ENCODE data around the gene PKNOX2.

PKNOX2 gene

DNA sequence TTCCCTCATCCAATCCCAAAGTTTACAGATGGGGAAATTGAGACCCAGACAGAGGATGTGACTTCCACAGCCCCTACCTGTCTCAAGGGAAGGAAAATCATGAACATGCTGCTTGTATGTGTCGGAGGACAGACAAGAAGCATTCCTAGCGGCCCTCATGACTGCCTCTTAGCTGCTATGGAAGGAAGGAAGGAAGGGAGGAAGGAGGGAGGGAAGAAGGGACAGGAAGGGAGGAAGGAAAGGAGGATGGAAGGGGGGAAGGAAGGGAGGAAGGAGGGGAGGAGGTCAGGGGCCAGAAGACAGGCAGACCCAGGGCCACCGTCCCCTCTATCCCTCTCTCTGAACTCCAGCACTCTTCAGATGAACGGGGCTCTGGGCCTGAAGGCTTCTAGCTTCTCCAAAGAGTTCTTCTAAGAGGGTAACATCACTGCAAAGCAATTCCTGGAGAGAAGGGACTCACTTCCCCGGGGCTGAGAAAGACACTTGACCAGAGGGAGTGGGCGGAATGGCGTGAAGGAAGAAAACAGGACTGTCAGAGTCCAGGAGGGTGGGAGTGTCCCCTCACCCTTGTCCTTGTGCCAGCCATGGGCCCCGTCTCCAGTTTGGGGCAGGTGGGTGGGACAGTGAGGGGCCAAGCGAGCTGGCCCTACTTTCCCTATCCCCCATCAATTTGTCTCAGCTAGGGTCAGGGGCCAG, 182.2 kb downstream of the PKNOX2 start:
- H2AFZ ChIP-seq (ENCODE audit: low read length, unreplicated experiment), result no peak overlapping the region
- no peaks in the 10 kb centered on the region for H3K4me1 ChIP-seq (ENCODE audit: control insufficient read depth, insufficient read depth, low read length, unreplicated experiment)
- no peaks in the 10 kb centered on the region for H3K79me2 ChIP-seq (ENCODE audit: control insufficient read depth, insufficient read depth, low read length, unreplicated experiment)
- no peaks in the 10 kb centered on the region for H3K36me3 ChIP-seq (ENCODE audit: insufficient read depth, low read length)
- H3K4me3 ChIP-seq (ENCODE audit: low read depth, low read length), result no peak overlapping the region
- H3K27ac ChIP-seq (ENCODE audit: low read depth, low read length), result no peak overlapping the region
- H3K27me3 ChIP-seq (ENCODE audit: insufficient read depth, low read length), result no peaks in the 10 kb centered on the region

DNA sequence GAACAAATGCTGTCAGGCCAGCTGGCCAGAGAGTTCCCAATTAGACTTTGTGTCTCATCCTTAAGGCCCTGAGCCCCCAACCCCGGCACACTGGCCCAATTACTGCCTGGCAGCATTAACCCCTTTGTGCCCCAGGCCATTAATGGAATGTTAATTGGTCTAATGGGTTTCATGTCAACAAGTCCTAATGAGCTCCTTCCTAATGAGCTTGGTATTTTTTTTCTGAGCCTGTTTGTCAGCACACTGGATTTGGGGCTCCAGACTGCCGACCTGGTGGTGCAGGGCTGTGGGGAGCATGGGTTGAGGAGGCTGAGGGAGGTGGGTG, 182.7 kb downstream of the PKNOX2 start:
- H3K4me1 ChIP-seq (ENCODE audit: control insufficient read depth, insufficient read depth, low read length, unreplicated experiment), result no peaks in the 10 kb centered on the region
- H3K4me3 ChIP-seq (ENCODE audit: low read depth, low read length), result no peak overlapping the region
- no peak overlapping the region for H3K27ac ChIP-seq (ENCODE audit: low read depth, low read length)
- no peaks in the 10 kb centered on the region for H3K79me2 ChIP-seq (ENCODE audit: control insufficient read depth, insufficient read depth, low read length, unreplicated experiment)
- no peak overlapping the region for H2AFZ ChIP-seq (ENCODE audit: low read length, unreplicated experiment)
- no peaks in the 10 kb centered on the region for H3K36me3 ChIP-seq (ENCODE audit: insufficient read depth, low read length)
- H3K27me3 ChIP-seq (ENCODE audit: insufficient read depth, low read length), result no peaks in the 10 kb centered on the region

DNA sequence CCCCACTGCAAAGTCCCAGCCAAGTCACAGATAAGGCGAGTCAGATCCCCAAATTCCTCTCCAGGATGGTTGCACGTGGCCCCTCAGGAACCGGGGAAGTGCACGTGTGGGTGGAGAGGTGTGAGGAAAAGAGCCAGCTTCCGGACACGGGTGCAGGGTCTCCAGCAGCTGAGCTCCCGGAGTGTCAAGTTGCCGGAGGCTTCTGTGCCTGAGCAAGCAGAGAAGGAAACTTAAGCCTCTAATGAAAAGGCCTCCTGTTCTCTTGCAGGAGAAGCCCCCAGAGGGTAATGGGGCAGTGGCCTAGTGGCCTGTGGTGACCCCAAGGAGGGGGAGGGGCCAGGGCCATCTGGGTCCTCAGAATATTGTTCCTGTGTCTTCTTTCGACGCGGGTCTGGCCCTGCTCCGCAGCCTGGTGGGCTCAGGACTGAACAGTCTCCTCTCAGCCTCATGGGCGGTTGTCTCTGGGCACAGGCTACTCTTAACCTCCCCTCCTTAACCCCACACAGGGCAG, 183.6 kb downstream of the PKNOX2 start:
- Histone ChIP-seq H2AFZ (ENCODE audit: low read length, unreplicated experiment) (no peak overlapping the region), H3K4me3 (ENCODE audit: low read depth, low read length) (no peak overlapping the region), H3K4me1 (ENCODE audit: control insufficient read depth, insufficient read depth, low read length, unreplicated experiment) (no peaks in the 10 kb centered on the region), H3K27me3 (ENCODE audit: insufficient read depth, low read length) (no peaks in the 10 kb centered on the region), H3K36me3 (ENCODE audit: insufficient read depth, low read length) (no peaks in the 10 kb centered on the region), H3K79me2 (ENCODE audit: control insufficient read depth, insufficient read depth, low read length, unreplicated experiment) (no peaks in the 10 kb centered on the region), H3K27ac (ENCODE audit: low read depth, low read length) (no peak overlapping the region)

DNA sequence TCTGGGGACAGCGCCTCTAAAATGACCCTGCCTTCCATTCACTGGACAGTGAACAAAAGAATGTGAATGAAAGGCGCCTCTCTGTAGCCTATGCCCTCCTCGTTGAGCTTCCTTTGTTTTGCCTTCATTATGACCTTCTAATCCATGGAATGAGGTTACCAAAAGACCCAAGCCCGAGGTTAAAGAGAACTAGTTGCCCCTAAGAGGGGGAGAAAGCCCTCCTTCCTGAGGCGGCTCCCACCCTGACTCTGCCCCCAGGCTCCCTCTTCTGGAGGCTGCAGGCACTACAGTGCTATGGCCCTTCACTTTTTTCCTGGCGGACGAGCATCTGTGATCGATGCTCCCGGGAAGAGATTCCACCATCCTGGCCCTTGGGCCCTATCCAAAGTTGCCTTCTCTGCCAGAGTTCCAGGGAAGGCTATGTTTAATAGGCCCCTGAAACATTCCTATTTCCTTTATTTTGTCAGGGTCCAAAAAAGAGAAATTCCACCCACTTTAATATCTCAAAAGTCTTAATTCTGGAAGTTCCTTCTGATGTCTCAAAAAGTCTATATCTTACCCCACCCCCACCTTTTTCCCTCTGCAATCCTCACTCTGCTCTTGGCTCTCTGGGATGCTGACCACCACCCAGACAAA, 184.2 kb downstream of the PKNOX2 start:
- H3K27me3 ChIP-seq (ENCODE audit: insufficient read depth, low read length), result no peaks in the 10 kb centered on the region
- no peaks in the 10 kb centered on the region for H3K4me1 ChIP-seq (ENCODE audit: control insufficient read depth, insufficient read depth, low read length, unreplicated experiment)
- H2AFZ ChIP-seq (ENCODE audit: low read length, unreplicated experiment), result no peak overlapping the region
- no peaks in the 10 kb centered on the region for H3K36me3 ChIP-seq (ENCODE audit: insufficient read depth, low read length)
- H3K4me3 ChIP-seq (ENCODE audit: low read depth, low read length), result no peak overlapping the region
- H3K27ac ChIP-seq (ENCODE audit: low read depth, low read length), result no peak overlapping the region
- H3K79me2 ChIP-seq (ENCODE audit: control insufficient read depth, insufficient read depth, low read length, unreplicated experiment), result no peaks in the 10 kb centered on the region

DNA sequence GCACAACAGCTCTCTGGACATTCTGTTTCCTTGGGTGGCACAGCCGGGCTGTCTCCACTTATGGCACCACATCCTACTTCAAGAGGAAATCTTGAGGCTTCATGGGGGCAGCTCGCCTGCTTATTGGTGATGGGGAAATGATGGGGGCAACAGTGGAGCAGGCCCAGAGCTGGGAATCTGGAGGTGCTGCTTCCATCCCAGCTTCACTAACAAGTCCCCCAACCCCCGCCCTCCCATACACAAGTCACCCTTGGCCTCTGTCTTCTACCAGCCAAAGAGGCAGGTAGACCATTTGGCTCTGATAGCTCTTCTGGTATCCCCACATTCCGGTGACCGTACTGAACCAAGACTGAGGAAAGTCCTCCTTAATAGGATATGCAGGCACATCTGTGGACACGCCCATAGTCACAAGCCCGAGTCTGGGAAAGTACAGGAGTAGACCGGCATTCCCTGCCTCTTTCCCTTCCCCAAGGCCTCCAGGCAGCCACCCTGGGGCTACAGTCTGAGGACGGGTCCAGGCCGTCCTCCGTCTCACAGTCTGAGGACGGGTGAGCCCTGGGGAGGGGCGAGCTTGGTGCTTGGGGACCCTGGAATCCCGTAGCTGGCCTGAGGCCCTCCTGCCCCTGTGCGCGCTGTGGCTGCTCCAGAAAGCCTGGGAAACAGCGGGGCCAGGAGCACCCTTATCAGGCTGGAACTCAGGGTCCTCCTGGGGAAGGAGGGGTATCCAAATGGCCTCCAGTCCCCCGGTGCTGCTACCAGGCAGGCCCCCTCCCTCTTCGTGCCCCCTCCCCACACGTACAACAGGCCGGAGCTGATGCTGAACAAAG, 185.9 kb downstream of the PKNOX2 start:
- Histone ChIP-seq H3K27ac (ENCODE audit: low read depth, low read length) (no peak overlapping the region), H3K79me2 (ENCODE audit: control insufficient read depth, insufficient read depth, low read length, unreplicated experiment) (no peaks in the 10 kb centered on the region), H2AFZ (ENCODE audit: low read length, unreplicated experiment) (no peak overlapping the region), H3K4me3 (ENCODE audit: low read depth, low read length) (no peak overlapping the region), H3K4me1 (ENCODE audit: control insufficient read depth, insufficient read depth, low read length, unreplicated experiment) (no peaks in the 10 kb centered on the region), H3K27me3 (ENCODE audit: insufficient read depth, low read length) (no peaks in the 10 kb centered on the region), H3K36me3 (ENCODE audit: insufficient read depth, low read length) (no peaks in the 10 kb centered on the region)

DNA sequence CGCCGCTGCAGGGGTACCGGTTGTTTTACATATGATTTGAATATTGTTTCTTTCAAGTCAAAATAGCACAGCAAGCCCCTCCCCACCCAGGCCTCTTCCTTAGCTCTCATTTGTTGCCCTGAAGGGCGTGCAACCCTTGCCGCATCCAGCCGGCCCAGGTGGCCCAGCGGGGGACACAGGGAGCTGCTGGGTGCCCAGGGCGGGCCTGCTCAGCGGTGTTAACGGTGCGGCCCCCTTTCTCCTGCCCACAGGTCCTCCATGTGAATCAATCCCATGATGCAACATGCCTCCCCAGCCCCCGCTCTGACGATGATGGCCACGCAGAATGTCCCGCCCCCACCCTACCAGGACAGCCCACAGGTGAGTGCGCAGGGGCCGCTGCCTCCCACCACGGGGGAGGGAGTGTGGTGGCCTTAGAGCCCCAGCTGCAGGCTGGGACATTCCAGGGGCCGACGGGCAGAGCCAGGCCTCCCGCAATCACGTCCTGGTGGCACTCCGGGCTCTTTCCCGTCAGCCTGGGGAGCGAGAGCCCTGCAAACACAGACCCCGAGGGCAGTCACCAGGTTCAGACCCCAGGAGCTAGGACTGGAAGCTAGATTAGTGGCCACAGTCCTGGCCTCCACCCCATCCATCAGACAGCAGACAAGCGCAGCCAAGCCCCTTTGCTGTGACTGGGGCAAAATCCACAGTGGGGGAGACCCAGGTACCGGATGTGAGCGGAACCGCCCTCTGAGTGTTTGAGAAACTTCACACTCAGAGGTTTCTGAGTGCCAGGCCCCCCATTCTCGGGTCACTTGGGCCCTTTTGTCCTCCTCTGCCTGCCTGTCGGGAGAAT, 186.7 kb downstream of the PKNOX2 start:
- no peaks in the 10 kb centered on the region for H3K79me2 ChIP-seq (ENCODE audit: control insufficient read depth, insufficient read depth, low read length, unreplicated experiment)
- H2AFZ ChIP-seq (ENCODE audit: low read length, unreplicated experiment), result no peak overlapping the region
- H3K27me3 ChIP-seq (ENCODE audit: insufficient read depth, low read length), result no peaks in the 10 kb centered on the region
- no peak overlapping the region for H3K27ac ChIP-seq (ENCODE audit: low read depth, low read length)
- H3K36me3 ChIP-seq (ENCODE audit: insufficient read depth, low read length), result no peaks in the 10 kb centered on the region
- no peaks in the 10 kb centered on the region for H3K4me1 ChIP-seq (ENCODE audit: control insufficient read depth, insufficient read depth, low read length, unreplicated experiment)
- H3K4me3 ChIP-seq (ENCODE audit: low read depth, low read length), result no peak overlapping the region

DNA sequence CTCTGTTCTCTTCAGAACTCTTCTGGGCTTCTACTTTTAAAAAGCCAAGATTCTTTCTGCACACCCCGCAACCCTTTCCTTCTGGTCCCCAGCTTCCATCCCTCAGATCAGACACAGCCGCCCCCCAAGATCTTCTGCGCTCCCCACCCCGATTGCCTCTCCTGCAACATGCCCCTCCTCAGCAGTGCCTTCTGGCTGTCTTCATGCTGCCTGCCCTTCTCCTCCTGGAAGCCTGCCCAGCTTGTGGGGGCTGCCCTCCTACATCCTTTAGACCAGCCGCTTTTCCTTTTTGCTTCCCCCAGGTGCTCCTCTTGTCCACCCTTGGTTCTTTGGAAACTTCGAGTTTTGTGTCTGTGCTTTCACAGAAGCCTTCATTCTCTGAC, 187.3 kb downstream of the PKNOX2 start:
- H3K27ac ChIP-seq (ENCODE audit: low read depth, low read length), result no peak overlapping the region
- no peaks in the 10 kb centered on the region for H3K79me2 ChIP-seq (ENCODE audit: control insufficient read depth, insufficient read depth, low read length, unreplicated experiment)
- no peaks in the 10 kb centered on the region for H3K36me3 ChIP-seq (ENCODE audit: insufficient read depth, low read length)
- H3K4me1 ChIP-seq (ENCODE audit: control insufficient read depth, insufficient read depth, low read length, unreplicated experiment), result no peaks in the 10 kb centered on the region
- no peak overlapping the region for H3K4me3 ChIP-seq (ENCODE audit: low read depth, low read length)
- no peaks in the 10 kb centered on the region for H3K27me3 ChIP-seq (ENCODE audit: insufficient read depth, low read length)
- no peak overlapping the region for H2AFZ ChIP-seq (ENCODE audit: low read length, unreplicated experiment)

DNA sequence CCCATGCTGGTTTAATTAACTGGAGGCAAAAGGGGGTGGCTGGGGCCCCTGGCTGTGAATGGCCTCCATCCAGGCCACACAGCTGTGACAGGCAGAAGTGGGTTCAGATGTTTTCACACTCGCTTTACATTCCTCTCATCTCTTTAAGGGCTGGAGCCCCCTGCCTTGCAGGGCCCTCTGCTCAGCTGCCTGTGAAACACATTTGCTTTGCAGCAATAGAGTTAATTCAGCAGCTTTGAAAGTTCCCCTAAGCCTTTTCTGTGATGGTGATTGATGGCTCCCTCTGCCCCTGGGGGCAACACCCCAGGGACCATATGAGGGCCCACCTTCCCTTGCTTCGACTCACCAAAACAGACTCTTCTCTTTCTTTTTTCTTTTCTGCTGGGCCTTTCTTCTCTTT, 192.2 kb downstream of the PKNOX2 start:
- H3K4me3 ChIP-seq (ENCODE audit: low read depth, low read length), result no peak overlapping the region
- no peak overlapping the region for H2AFZ ChIP-seq (ENCODE audit: low read length, unreplicated experiment)
- no peaks in the 10 kb centered on the region for H3K79me2 ChIP-seq (ENCODE audit: control insufficient read depth, insufficient read depth, low read length, unreplicated experiment)
- H3K36me3 ChIP-seq (ENCODE audit: insufficient read depth, low read length), result no peaks in the 10 kb centered on the region
- H3K4me1 ChIP-seq (ENCODE audit: control insufficient read depth, insufficient read depth, low read length, unreplicated experiment), result peaks cover 4% of the 10 kb centered on the region
- no peaks in the 10 kb centered on the region for H3K27me3 ChIP-seq (ENCODE audit: insufficient read depth, low read length)
- H3K27ac ChIP-seq (ENCODE audit: low read depth, low read length), result no peak overlapping the region

DNA sequence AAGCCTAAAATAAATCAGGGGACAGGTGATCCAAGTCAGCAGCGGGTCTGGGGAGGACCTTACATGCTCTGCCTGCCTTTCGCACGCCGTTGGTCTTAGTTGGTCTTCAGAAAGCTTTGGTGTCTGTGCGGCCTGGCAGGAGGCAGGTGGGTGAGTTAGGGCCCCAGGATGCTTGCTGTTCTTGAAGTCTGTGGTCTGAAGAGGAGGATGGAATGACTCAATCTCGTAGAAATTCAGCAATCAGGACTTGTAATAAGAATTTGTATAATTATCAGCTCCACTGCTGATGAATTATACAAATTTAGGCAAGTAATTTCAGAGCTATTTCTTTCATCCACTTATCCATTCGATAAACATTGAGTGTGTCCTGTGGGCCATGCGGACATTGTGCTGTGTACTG, 193.0 kb downstream of the PKNOX2 start:
- Histone ChIP-seq H3K79me2 (ENCODE audit: control insufficient read depth, insufficient read depth, low read length, unreplicated experiment) (no peaks in the 10 kb centered on the region), H3K4me1 (ENCODE audit: control insufficient read depth, insufficient read depth, low read length, unreplicated experiment) (peaks cover 4% of the 10 kb centered on the region), H3K27ac (ENCODE audit: low read depth, low read length) (no peak overlapping the region), H3K36me3 (ENCODE audit: insufficient read depth, low read length) (no peaks in the 10 kb centered on the region), H2AFZ (ENCODE audit: low read length, unreplicated experiment) (no peak overlapping the region), H3K4me3 (ENCODE audit: low read depth, low read length) (no peak overlapping the region), H3K27me3 (ENCODE audit: insufficient read depth, low read length) (no peaks in the 10 kb centered on the region)

DNA sequence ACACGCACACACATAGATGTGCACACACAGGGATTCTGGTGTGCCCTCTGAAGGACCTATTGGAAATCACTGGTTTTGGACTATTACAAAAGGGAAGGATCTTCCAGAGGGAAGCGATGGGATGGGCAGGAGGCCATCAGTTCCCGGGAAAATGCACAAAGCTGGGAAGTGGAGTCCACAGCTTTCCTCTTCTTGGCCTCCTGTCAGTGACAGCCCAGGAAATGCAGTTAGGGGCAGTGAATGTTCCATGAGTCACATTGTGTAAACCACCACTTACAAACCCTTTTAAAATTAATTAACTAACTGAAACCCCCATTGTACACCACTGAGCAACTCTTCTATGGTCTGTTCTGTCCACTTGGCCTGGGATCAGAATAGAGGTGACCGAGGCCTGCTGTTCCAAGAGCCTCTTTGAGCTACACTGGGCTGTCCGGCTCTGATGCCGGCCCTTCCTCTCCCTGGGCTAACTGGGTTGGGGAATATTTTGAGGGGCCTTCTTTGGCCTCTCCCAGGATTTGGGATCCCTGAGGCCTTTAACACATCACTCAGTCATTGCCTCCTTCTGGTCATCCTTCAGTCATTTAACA, 193.8 kb downstream of the PKNOX2 start:
- no peak overlapping the region for H2AFZ ChIP-seq (ENCODE audit: low read length, unreplicated experiment)
- H3K36me3 ChIP-seq (ENCODE audit: insufficient read depth, low read length), result no peaks in the 10 kb centered on the region
- H3K79me2 ChIP-seq (ENCODE audit: control insufficient read depth, insufficient read depth, low read length, unreplicated experiment), result no peaks in the 10 kb centered on the region
- H3K4me3 ChIP-seq (ENCODE audit: low read depth, low read length), result no peak overlapping the region
- H3K27ac ChIP-seq (ENCODE audit: low read depth, low read length), result no peak overlapping the region
- H3K27me3 ChIP-seq (ENCODE audit: insufficient read depth, low read length), result no peaks in the 10 kb centered on the region
- peaks cover 4% of the 10 kb centered on the region for H3K4me1 ChIP-seq (ENCODE audit: control insufficient read depth, insufficient read depth, low read length, unreplicated experiment)

Measured in ACC112 (cell line).